Ovary (tissue), 3 donors: ENCODE data around the gene NDUFA12.

Source experiments
- CTCF ChIP-seq, 3 donors: fragments of 450-650 bp in 2 of 3; fragments of 200-600 bp in 1 of 3; IDR thresholded peaks; one replicate each; pipeline versions ENCODE4 v1.5.1 to v1.8.0; 2016 to 2022; ENCODE audit warnings: antibody characterized with exemption in 3 of 3, mild to moderate bottlenecking in 1 of 3
- EP300 ChIP-seq: sonication (generic); formaldehyde crosslinking; IDR thresholded peaks from one replicate; pipeline ENCODE4 v1.6.1; 2017; ENCODE audit warnings: antibody characterized with exemption
- donor health status: DM: no; HTN: no; CAD: no.

GRCh38 chr12:95034750-95035149 is 31.3 kb upstream of the NDUFA12 start:
- TF ChIP-seq CTCF (IDR thresholded peaks at IDR 0.05) = no peak
- TF ChIP-seq EP300 = no peak
